Lower leg skin (tissue), 4 donors: ENCODE data around the gene CEP131. TPM values are rescaled to one million over a fixed set of nuclear protein-coding genes. Genes with fewer than 3 reads are reported as not detected.

ENCODE experiments used
- DNase-seq, 2 donors: peaks; one replicate each; pipeline ENCODE4 v3.0.0-alpha.2; 2019; ENCODE audit warnings: low spot score in 2 of 2
- H3K4me3 ChIP-seq: fragments of 200-600 bp; sonication (generic); 2 replicates; pipeline ENCODE4 v1.5.1; 2017; ENCODE audit warnings: mild to moderate bottlenecking, low read depth; ENCODE audit not compliant: poor library complexity, severe bottlenecking
- POLR2A ChIP-seq, 2 donors: fragments of 450-650 bp; IDR thresholded peaks; one replicate each; pipeline ENCODE4 v1.6.1; 2016 to 2017; ENCODE audit warnings: antibody characterized with exemption in 2 of 2, mild to moderate bottlenecking in 1 of 2, moderate library complexity in 1 of 2
- WGBS, 2 donors: methylation state at CpG; one replicate each; pipeline ENCODE4 v1.1.5; 2018; 5-methylcytosine and 5-hydroxymethylcytosine counted together
- intact Hi-C: fragments of 100-400 bp; cut with DNase I; formaldehyde crosslinking; loops from one replicate; pipeline ENCODE4 v1.15.0; 2023; ENCODE audit warnings: low total_unique reads
- total RNA-seq, 4 donors: library from RNA; depleted of rRNA; stranded (reverse); fragments of >200 nt; gene quantifications; one replicate each; pipeline ENCODE4 v1.1.0, GENCODE V29; 2016
- TF ChIP-seq, protein P1 (sequence below), 3 donors: fragments of 450-650 bp; IDR thresholded peaks; one replicate each; pipeline ENCODE4 v1.5.1; 2016; ENCODE audit warnings: antibody characterized with exemption in 3 of 3, mild to moderate bottlenecking in 3 of 3, moderate library complexity in 2 of 3

CEP131 gene
- total RNA-seq, 4 donors from 2014 or later: 4.3 to 12.9 (median 8.4) TPM

DNA sequence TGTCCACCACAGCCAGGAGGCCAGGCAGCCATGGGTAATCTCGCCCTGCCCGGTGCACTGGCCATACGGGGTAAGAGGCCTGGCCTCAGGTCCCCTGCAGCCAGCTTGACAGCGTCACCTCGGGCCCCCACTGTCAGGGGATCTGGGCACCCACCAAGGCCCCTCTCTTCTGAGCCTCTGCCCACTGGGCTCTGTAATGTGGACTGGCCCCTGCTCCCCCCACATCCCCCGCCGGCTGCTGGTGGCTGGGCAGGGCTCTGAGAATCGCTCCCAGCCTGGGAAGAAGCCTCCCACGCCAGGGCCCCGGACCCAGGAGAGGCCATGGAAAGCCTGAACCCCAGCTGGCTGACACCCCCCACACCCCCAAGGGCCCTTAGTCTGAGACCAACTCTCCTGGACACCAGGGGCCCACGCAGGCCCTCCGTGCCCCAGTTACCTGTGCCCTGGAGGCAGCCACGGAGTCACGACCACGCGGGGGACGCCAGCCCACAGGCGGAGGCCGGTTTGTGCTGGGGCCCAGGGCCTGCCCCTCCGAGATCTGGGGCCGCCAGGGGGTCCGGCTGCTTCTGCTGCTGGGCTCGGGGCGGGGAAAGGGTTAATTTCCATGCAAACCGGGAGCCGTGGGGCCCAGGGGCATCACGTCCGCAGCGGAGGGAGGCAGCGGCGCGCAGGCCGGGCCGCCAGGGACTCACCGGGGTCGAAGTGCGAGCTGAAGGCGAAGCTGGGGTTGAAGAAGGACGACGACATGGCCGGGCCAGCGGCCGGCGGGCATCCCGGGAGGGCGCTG is 57.3 kb downstream of the CEP131 start, which contains the start of gene PVALEF:
Gene PVALEF (plus strand): TSS at position 262 of the 787 bp plus-strand sequence. CDS start 15,720 bp downstream, outside the sequence.
- H3K4me3 ChIP-seq: no peak within 1 kb of the TSS
- intact Hi-C loops: no loop called here
- DNase-seq: no peak
- TF ChIP-seq, protein P1, sequence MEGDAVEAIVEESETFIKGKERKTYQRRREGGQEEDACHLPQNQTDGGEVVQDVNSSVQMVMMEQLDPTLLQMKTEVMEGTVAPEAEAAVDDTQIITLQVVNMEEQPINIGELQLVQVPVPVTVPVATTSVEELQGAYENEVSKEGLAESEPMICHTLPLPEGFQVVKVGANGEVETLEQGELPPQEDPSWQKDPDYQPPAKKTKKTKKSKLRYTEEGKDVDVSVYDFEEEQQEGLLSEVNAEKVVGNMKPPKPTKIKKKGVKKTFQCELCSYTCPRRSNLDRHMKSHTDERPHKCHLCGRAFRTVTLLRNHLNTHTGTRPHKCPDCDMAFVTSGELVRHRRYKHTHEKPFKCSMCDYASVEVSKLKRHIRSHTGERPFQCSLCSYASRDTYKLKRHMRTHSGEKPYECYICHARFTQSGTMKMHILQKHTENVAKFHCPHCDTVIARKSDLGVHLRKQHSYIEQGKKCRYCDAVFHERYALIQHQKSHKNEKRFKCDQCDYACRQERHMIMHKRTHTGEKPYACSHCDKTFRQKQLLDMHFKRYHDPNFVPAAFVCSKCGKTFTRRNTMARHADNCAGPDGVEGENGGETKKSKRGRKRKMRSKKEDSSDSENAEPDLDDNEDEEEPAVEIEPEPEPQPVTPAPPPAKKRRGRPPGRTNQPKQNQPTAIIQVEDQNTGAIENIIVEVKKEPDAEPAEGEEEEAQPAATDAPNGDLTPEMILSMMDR (IDR thresholded peaks at IDR 0.05): no peak
- no peak for TF ChIP-seq POLR2A (IDR thresholded peaks at IDR 0.05)
- 17 to 47% methylated on average over 24 to 34 of the region's 46 CpGs for WGBS, 2 donors

DNA sequence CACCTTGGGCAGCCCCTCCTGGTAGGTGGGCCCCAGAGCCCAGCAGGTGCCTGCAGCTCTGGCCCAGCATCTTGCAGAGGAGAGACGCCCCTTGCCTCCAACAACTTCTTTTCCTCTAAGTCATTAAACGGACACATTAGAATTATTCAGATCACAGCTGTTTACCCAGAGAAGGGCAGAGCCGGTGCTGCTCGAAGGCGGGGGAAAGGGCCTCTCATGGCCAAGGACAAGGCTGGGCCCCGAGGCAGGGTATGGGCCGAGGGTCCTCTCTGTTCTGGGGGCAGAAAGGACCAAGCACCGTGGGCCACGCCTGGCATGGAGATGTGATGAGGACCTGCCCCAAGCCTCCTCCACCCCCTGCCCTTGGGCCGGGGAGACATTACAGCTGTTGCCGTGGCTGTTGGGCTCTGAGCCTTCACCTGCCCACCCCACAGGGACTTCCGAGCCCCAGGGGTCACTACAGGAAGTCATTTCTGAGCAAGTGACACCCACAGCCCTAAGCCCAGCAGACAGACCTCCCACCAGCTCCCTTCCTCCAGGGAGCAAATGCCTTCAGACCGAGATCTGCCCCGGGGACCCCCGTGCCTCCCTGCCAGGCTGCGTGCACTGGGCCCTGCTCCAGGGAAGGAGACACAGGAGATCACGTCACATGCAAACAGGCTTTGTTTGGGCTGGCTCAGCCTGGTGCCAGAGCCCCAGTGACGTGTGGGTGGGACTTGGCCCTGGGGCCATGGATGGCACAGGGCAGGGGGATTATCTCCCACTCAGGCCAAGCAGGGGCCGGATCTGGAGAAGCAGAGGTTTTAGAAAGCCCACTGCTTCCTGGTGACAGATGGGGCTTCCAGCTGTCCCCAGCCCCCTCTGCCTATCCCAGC is 58.2 kb downstream of the CEP131 start:
- no peak overlapping the region for H3K4me3 ChIP-seq
- TF ChIP-seq, protein P1 (IDR thresholded peaks at IDR 0.05): no peak
- TF ChIP-seq POLR2A (IDR thresholded peaks at IDR 0.05): no peak
- intact Hi-C loops: no loop called here
- 51 to 58% methylated on average over 15 to 17 of the region's 19 CpGs for WGBS, 2 donors
- DNase-seq: no peak

DNA sequence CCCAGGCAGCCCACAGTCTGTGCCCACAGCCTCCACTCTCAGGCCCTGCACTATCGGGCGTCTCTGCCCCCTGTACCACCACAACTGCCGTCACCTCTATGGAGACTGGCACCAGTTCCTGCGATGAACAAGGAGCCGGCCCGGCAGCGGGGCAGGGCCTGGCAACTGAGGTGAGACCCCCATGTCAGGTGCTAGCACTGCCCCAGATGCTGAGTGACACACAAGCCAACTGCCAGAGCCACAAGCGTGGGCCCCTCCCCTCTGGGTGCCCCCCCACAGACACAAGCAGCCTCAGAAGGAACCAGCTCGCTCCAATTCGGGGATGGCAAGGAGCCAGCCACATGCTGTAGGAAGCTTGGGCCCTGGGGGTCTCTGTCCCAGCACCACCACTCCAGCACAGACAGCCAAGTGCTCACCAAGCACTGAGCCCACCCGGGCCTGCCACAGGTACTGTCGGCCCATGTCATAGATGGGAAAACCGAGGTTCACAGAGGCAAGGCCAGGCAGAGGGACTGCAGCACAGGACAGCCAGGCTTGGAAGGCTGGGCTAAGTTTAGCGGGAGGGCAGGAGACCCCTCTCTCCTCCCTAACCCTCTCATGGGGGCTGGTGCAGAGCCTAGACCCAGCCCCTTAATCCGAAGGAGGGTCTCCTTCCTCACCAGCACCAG is 58.9 kb downstream of the CEP131 start:
- intact Hi-C loops: no loop called here
- 62 to 79% methylated on average over 7 to 13 of the region's 15 CpGs for WGBS, 2 donors
- DNase-seq: no peak
- H3K4me3 ChIP-seq: no peak overlapping the region
- no peak for TF ChIP-seq POLR2A (IDR thresholded peaks at IDR 0.05)
- TF ChIP-seq, protein P1 (IDR thresholded peaks at IDR 0.05): no peak

DNA sequence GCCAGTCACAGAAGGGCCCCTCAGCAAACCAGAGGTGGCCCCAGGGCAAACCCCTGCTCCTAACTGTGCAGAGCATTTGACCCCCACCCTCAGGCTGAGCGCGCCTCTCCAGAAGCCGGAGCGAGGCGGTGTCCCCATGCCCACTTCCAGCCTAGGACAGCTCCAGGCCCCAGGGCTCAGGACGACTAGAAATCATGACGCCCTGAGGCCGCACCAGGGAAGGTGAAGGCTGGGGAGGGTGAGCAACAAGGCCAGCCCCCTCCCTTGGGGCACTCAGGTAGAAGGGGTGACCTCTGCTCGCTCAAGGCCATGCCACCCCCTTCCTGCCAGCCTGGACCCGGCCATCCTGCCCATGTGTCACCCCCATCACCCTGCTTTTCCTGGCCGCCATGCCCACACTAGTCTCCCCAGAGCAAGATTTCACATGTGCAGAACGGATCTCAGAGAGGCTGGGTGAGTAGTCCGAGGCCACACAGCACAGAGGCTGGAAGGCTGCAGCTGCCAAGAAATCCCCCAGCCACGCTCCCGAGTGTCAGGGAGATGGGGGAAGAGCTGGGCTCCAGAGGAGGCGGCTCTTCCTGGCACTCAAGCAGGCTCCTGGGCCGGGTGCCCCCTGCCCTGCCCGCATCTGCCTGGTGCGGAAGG is 59.6 kb downstream of the CEP131 start:
- WGBS, 2 donors: 85 to 91% methylated on average over 16 of the region's 19 CpGs
- H3K4me3 ChIP-seq: no peak overlapping the region
- intact Hi-C loops: no loop called here
- TF ChIP-seq, protein P1 (IDR thresholded peaks at IDR 0.05): no peak
- TF ChIP-seq POLR2A (IDR thresholded peaks at IDR 0.05): no peak
- no peak for DNase-seq

DNA sequence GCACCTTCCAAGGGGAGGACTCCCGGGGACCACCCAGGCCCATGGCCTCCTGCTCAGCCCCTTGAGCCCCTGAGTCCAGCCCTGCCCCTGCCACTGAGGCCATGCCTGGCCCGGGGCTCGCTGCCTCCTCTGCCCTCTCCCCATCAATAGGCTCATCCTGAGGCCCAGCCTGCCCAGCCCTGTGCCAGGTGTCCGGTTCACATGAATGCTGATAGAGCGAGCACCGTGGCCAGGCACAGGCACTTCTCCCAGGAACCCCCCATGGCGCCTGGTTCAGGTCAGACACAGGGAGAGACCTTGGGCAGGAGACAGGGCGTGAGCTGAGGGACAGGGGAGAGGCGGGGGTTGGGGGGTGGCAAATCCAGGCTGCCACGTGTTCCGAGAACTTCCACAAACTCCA is 60.3 kb downstream of the CEP131 start:
- TF ChIP-seq, protein P1 (IDR thresholded peaks at IDR 0.05): no peak
- no peak for TF ChIP-seq POLR2A (IDR thresholded peaks at IDR 0.05)
- intact Hi-C loops: no loop called here
- WGBS, 2 donors: 82 to 85% methylated on average over 10 to 11 of the region's 11 CpGs
- no peak for DNase-seq
- H3K4me3 ChIP-seq: no peak overlapping the region
